Measurements from ENCODE around the gene TANK.
A peak's percentile ranks its signal among the peaks of the same experiment; 100 is the strongest.
"Not testable (repeated sequence)": the region's sequence is repeated elsewhere in the genome, so short reads cannot be mapped to it uniquely, and the experiment has no call there.

Gene TANK

DNA sequence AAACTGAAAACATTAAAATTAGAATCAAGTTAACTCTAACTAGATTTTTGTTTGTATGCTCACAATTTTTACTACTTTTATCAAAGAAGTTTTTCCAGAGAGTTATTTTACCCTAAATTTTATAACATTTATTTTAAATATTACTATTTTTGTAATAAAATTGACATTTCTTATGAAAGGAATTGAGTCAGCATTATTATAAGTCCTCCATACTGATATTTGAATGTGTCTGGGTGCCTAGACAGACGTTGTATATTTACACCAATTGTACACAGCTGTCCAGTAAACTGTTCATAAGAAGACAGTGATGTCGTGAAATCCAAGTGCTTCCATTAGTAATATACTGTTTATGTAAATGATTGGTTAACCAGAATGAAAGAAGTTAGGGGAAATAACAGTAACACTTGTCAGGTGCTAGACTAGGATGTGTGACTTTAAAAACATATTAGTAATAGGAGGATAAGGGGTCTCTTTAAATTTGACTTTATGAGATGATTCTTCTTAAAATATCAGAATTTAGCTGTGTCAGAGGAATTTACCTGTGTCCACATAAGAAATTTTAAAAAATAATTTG is 73.7 kb downstream of the TANK start:
- no peak for DNase-seq

DNA sequence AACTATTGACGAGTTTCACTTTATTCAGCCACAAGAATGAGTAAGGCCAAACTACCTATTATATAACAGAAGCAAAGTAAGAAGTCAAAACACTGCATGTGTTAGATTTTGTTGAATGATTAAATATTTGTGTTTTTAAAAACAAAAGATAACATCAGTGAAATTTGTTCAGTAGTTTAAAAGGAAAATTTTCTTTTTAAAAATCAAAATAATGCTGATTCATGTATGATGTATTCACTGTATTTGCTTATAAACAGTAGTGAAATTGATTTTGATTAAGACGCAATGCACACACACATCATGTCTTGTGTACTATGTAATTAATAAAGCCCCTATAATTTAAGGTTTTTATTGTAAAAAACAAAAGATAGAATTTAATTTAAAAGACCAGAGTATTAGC is 74.4 kb downstream of the TANK start:
- DNase-seq, result no peak

DNA sequence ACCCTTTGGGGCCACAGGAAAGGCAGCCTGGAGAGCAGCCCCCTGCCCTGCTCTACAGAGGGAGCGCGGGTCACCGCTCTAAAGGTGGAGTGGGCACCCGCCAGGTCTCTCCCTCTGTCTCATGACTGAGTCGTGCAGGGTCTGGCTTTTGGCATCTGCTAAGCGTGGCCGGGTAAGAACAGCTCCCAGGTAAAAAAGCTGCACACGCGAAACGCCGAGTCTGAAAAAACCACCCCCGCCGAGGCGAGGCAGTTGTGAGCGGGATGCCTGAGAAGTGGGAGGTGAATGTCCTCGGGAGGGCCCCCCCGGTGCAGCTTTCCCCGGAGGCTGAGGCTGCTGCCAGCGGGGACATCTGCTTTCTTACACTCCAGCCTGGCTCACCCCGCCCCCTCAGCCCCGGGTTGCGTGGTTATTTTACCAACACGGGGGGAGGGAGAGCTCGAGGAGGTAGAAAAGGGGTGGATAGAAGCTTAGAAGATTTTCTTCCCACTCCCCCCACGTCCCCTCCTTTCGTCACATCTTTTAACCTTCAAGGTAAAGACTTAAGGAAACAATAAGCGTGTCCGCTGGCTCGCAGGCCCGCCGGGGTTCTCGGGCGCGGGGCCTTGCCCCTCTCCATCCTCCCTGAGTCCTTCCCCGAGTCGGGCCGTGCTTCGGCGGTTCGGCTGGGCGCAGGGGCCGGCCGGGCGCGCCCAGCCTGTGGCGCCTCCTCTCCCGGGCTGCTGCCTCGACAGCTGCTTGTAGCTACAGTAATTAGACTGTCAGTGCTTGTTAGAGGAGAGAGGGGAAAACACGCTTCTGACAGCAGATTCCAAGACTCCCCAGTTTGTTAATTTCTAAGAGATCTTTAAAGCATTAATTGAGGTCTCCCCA is 77.4 kb downstream of the TANK start:
- peak; percentile 71 to 78 for DNase-seq

DNA sequence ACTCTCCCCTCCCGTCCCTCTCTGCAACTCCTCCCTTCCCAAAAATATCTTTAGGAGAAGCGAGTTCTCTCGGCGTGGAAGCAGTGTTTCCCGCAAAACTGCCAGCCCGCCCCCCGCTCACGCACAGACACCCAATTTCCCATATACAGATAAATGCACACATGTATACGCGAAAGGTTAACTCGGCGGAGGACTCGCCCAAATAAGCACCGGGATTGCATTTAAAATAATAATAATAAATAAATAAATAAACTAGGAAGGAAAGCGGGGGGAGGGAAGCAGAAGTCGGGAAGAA is 78.0 kb downstream of the TANK start:
- no peak for DNase-seq

DNA sequence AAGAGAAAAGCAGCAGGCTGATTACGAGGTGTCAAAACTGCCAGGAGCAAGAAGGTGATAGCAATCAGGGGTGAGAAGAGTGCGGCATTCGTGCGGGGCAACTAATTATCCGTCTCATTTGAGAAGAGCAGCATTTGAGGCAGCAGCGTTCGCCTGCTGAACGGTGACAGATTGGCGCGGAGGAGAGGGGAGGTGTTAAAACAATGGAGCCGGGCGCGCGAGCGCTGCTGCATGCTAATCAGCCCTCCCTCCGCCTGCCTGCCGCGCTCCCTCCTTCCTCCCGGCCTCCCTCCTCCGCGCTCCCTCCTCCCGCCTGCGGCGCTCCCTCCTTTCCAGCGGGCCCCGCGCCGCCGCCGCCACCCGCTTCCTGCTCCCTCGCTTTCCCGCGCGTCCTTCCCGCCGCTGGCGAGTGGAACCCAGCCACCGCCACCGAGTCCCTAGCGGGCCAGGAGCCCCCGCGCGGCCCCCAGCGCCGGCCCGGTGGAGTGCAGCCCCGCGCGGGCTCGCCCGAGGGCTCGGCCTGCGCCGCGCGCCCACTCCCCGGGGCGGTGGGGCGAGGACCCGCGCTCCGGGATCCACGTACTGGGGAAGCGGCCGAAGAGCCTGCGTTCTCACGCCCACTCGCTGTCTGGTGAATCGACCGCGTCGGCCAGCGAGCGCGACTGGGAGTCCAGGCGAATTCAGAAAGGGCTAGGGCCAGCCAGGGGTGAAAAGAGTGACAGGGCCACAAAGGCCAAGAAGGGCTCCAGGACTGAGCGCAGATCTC is 78.5 kb downstream of the TANK start:
- DNase-seq, result peak; percentile 84 to 86

- DNase-seq, result no peak
Measured at GRCh38 chr2:161239326-161240109, 79.3 kb downstream of the TANK start.

DNA sequence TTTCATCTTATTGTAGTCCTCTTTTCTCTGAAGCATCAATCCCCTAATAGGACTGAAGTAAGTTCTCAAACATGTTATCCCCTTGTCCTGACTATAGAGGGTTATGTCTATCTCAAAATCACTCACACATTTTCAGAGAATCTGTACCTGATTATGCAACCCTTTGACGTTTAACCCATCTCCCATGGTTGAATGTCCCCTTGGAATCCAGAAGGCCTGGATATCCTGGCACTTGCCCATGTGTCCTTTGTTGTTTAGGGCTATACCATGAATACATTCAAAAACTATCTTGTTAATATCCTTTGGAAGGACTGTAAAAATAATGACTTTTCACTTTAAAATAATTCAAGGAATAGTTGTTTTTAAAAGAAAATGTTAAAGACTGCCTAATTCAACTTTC is 81.7 kb downstream of the TANK start:
- no peak for DNase-seq

DNA sequence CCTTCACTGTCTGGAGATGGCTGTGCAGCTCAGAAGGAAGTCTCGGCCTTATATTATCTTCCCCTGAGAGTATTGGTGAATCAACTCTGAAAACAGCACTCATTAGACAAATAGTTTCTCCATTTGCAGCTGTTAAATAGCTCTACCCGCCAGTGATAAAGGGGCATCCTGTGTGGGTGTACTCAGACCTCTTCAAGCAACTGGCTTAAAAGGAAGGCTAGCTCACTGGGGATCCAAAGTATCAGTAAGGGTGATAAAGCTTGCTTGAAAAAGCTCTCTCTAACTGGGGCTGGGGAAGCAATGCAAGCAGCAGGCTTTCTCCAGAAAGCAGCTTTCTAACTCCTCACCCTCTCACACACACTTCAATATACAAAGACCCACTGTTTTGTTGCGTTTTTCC is 83.1 kb downstream of the TANK start:
- no peak for DNase-seq

DNA sequence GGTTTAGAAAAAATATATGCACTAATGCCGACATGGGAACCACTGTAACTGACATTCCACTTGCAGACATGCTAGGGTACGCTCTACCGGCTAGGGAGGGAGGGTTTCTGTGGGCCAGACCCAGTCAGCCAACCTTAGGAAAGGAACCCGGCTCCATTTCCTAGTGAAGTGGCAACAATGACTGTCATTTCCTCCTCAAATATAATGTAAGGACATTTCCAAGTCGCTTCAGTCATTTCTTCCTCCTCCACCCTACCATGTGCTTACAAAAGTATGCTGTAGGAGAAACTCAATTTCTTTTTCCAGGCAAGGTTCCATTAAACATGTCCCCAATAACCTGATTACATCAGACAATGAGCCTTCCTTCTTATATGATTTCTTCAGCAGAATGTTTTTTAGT is 83.7 kb downstream of the TANK start:
- no peak for DNase-seq

GRCh38 chr2:161244387-161245260 is 84.4 kb downstream of the TANK start:
- not testable (repeated sequence) for DNase-seq

- DNase-seq, result no peak
Measured at GRCh38 chr2:161245261-161245553, 85.0 kb downstream of the TANK start.

- no peak for DNase-seq
Measured at GRCh38 chr2:161245671-161246070, 85.4 kb downstream of the TANK start.

GRCh38 chr2:161246281-161246680 is 86.1 kb downstream of the TANK start:
- no peak for DNase-seq

DNA sequence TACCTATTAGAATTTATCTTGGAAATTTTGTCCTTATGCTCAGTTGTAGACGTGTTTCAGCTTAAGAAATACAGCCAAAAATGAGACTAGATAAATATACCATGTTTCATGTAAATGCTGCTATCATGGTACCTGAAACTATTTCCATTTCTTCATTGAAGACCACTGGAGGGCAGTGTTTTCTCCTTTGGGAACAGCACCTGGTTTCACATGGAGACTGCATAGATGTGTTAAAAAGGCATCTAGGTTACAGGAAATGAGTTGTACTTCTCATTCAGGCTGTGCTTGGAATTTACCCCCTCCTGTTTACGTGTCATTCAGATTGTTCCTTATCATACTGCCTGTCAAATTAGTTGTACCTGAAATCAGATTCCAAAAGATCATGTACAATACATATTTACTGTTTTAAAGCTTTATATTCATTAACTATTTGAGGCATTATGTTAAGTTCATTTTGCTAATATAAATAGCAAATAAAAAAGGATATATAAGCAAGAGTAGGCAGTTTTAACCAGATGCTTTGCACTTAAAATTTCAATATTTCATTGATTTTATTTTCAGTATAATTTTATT is 90.7 kb downstream of the TANK start:
- DNase-seq, result no peak

DNA sequence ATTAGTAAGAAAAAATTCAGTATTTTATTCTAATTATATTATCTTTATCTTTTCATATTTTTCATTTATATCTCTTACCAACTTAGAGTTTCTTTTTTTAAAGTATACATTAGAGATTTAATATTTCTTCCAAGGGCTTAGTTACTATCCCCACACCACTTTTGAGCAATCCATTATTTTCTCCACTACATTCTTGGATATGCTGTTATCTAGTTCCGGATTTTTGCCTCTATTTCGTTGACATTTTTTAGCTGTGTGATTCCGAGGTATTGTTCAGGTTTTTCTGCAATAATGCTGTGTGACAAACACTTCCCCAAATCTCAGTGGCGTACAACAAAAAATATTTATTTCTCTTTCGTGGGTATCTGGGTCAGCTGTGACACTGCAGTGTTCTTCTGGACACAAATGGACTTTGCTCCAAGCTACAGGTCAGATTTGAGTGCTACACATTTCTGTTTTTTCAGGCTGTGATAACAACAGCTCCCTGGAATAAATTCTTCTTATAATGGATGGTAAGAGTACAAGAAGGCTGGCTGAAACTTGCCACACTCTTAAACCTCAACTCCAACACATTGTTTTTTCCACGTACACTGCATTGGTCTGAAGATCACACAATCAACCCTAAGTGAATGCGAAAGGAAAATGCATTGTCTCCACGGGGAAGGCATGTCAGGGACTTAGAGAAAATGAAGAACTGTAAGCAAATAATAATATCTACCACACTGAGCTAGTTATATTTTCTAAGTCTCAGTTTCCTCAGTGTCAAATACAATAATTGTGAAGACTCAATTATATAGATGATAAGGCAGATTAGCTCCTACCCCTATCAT is 97.1 kb downstream of the TANK start:
- DNase-seq, result no peak

GRCh38 chr2:161265874-161266273 is 105.6 kb downstream of the TANK start:
- DNase-seq, result no peak

GRCh38 chr2:161269111-161269510 is 108.9 kb downstream of the TANK start:
- DNase-seq, result no peak

DNA sequence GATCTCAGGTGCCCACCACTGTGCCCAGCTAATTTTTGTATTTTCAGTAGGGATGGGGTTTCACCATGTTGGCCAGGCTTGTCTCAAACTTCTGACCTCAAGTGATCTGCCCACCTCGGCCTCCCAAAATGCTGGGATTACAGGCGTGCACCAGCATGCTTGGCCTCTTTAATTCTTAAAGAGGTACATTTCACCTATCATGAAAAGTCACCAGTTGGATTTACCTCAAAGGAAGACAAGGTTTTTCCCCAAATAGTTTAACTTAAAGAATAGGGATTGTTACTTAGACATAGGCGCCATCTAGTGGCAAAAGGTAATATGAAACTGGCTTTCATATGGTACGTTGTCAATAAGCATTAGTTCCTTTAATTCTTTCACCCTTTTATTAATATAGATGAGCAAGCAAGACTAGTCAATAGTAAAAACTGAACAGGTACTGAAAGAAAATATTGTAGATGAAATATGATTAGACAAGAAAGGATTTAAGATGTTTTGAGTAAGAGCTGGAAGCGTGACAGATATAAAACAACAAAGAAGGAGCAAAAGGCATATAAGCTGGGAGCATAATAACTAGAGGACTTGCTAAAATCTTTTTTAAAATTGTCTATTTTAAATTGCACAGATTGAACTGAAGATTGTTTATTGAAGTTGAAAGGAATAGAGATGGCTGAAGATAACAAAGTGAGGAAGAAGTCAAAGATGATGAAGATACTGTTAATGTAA is 113.0 kb downstream of the TANK start:
- DNase-seq, result peak in 1 of 2 donors; percentile 39

DNA sequence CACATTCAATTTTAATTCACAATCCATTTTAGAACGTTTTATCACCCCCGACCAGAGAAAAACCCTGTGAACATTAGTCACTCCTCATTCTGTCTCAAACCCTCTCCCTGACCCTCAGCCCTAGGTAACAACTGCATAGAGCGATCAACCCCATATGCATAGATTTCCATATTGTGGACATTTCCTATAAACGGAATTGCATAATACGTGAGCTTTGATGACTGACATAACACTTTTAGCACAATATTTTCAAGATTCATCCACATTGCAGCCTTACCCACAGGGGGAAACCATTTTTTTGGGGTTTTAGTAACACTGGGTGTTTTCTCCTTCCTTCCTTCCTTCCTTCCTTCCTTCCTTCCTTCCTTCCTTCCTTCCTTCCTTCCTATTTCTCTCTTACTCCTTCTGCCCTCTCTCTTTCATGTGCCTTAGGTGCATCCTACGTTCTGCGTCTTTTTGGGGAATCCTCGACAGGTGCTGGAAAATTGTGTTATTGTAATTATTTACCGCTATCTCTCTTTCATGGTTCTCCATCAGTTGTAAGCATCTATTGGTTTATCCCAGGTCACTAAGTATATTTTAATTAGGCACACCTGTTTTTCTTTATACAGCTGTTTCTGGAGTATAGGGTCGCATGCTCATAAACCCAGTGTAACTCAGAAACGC is 118.5 kb downstream of the TANK start:
- DNase-seq, result not testable (repeated sequence)

Measured in hippocampal formation (tissue), 2 donors.